Panc1 (cell line): ENCODE results near the gene PHC3. TPM values are rescaled to one million over a fixed set of nuclear protein-coding genes. Genes with fewer than 3 reads are reported as not detected.

Experiments
- ATAC-seq: fragments of 200-7000 bp; cut with Tn5 transposase; 2 replicates; pipeline ENCODE4 v1.9.1; 2020; ENCODE audit warnings: mild to moderate bottlenecking, moderate library complexity
- BruUV-seq: library from RNA; stranded (reverse); fragments of 400-500 nt; replicated peaks from 2 replicates; lab custom pipeline; 2021; lab: Mats Ljungman, UMichigan
- CTCF ChIA-PET: fragments of 300-600 bp; sonication (Branson Sonifier 250); formaldehyde crosslinking; loops from one replicate; lab custom pipeline; 2022; ENCODE audit warnings: antibody characterized with exemption; lab: Charles Lee
- POLR2A ChIA-PET: fragments of 300-600 bp; sonication (Branson Sonifier 250); formaldehyde crosslinking; loops from one replicate; lab custom pipeline; 2022; ENCODE audit warnings: antibody characterized with exemption; lab: Charles Lee
- DNase-seq: peaks from one replicate; pipeline ENCODE4 v3.0.0-alpha.2; 2010; ENCODE audit warnings: low read depth, low spot score
- H3K27ac ChIP-seq: 2 replicates; pipeline ENCODE4 v1.5.1; 2011; ENCODE audit warnings: mild to moderate bottlenecking, low read length, inconsistent platforms
- H3K27me3 ChIP-seq: fragments of 200-500 bp; sonication (Bioruptor generic); 2 replicates; pipeline ENCODE4 v1.6.0; 2014; ENCODE audit warnings: low read length, inconsistent platforms; ENCODE audit not compliant: control insufficient read depth, insufficient read depth
- H3K36me3 ChIP-seq: fragments of 200-500 bp; sonication (Bioruptor generic); 2 replicates; pipeline ENCODE4 v1.5.1; 2014; ENCODE audit warnings: inconsistent platforms, mild to moderate bottlenecking, low read length, moderate library complexity; ENCODE audit not compliant: control insufficient read depth, insufficient read depth
- H3K4me1 ChIP-seq: 2 replicates; pipeline ENCODE4 v1.5.1; 2011; ENCODE audit warnings: inconsistent platforms, mild to moderate bottlenecking, low read length, moderate library complexity; ENCODE audit not compliant: control insufficient read depth, insufficient read depth
- H3K4me3 ChIP-seq, 2 experiments: 2 replicates each; pipeline ENCODE4 v1.5.1; 2011 to 2012; ENCODE audit warnings: low read depth in 2 of 2, low read length in 2 of 2, mild to moderate bottlenecking in 2 of 2, inconsistent platforms in 1 of 2, moderate library complexity in 1 of 2
- H3K9me3 ChIP-seq: fragments of 200-500 bp; sonication (Bioruptor generic); 2 replicates; pipeline ENCODE4 v1.5.1; 2014; ENCODE audit warnings: low read depth, mild to moderate bottlenecking, inconsistent platforms, low read length, moderate library complexity; ENCODE audit not compliant: control insufficient read depth, insufficient read depth
- CTCF ChIP-seq: fragments of 450-650 bp; IDR thresholded peaks from 2 replicates; pipeline ENCODE4 v1.5.1; 2017; ENCODE audit warnings: mild to moderate bottlenecking
- POLR2AphosphoS5 ChIP-seq: IDR thresholded peaks from 2 replicates; pipeline ENCODE4 v1.6.1; 2012; ENCODE audit warnings: mild to moderate bottlenecking, low read depth, low read length, moderate library complexity
- REST ChIP-seq, 2 experiments: IDR thresholded peaks; 2 replicates each; pipeline ENCODE4 v1.6.1; 2011 to 2012; ENCODE audit warnings: low read depth in 2 of 2, control low read depth in 1 of 2, low read length in 1 of 2, mild to moderate bottlenecking in 1 of 2, moderate library complexity in 1 of 2; ENCODE audit not compliant: insufficient read depth in 1 of 2
- SIN3A ChIP-seq: IDR thresholded peaks from 2 replicates; pipeline ENCODE4 v1.6.1; 2012; ENCODE audit warnings: low read depth, mild to moderate bottlenecking, low read length, moderate library complexity, borderline replicate concordance; ENCODE audit not compliant: insufficient read depth
- TCF7L2 ChIP-seq: IDR thresholded peaks from 2 replicates; pipeline ENCODE4 v1.6.1; 2011; ENCODE audit warnings: mild to moderate bottlenecking, low read depth, low read length, inconsistent platforms
- in situ Hi-C: cut with HindIII; loops from 2 replicates; pipeline ENCODE4 v1.10.0; 2016; ENCODE audit warnings: low sequenced_read_pairs, low pct_unique_long_range_greater_than_20kb
- intact Hi-C: fragments of 100-400 bp; cut with micrococcal nuclease; formaldehyde crosslinking; loops from one replicate; pipeline ENCODE4 v1.10.0; 2022; ENCODE audit not compliant: unreplicated experiment
- total RNA-seq: library from RNA; stranded (reverse); gene quantifications from one replicate; pipeline ENCODE4 v1.2.1, GENCODE V29; 2021; ENCODE audit not compliant: unreplicated experiment

PHC3 gene
- total RNA-seq, 1 experiment from 2014 or later = 53.8 TPM

- no peak for ATAC-seq
- no peak for DNase-seq
- ChIA-PET POLR2A (no interaction called here), CTCF (no interaction called here)
- Histone ChIP-seq H3K9me3 (no peaks in the 10 kb centered on the region), H3K4me1 (peaks cover 8% of the 10 kb centered on the region; the same call in 1 of the 2 replicates), H3K27me3 (no peaks in the 10 kb centered on the region), H3K27ac (no peak overlapping the region), H3K4me3 (no peak overlapping the region), H3K36me3 (peaks cover 2% of the 10 kb centered on the region; the same call in 1 of the 2 replicates)
- in situ Hi-C loops = no loop called here
- no TSS peak for BruUV-seq
- intact Hi-C loops = no loop called here
- TF ChIP-seq CTCF (no peak), TCF7L2 (no peak), POLR2AphosphoS5 (no peak), REST (IDR thresholded peaks at IDR 0.05; ENCODE audit: insufficient read depth in 1 of 2, low read depth in 2 of 2, low read length in 1 of 2) (no peak), SIN3A (no peak)
These were observed 19.5 kb downstream of the PHC3 start for GRCh38 chr3:170162052-170162451.

- POLR2A ChIA-PET = no interaction called here
- no peak for ATAC-seq
- no TSS peak for BruUV-seq
- in situ Hi-C loops (no loop called here), intact Hi-C loops (no loop called here)
- H3K9me3 ChIP-seq = no peaks in the 10 kb centered on the region
- no peaks in the 10 kb centered on the region for H3K27me3 ChIP-seq
- H3K4me1 ChIP-seq = peaks cover 6% of the 10 kb centered on the region; the same call in 1 of the 2 replicates
- H3K4me3 ChIP-seq = no peak overlapping the region
- CTCF ChIA-PET = no interaction called here
- H3K27ac ChIP-seq = no peak overlapping the region
- TF ChIP-seq SIN3A = no peak
- no peak for TF ChIP-seq TCF7L2
- TF ChIP-seq CTCF = no peak
- no peak for TF ChIP-seq REST (IDR thresholded peaks at IDR 0.05; ENCODE audit: insufficient read depth in 1 of 2, low read depth in 2 of 2, low read length in 1 of 2)
- no peak for TF ChIP-seq POLR2AphosphoS5
- H3K36me3 ChIP-seq = peaks cover 2% of the 10 kb centered on the region; the same call in 1 of the 2 replicates
- DNase-seq = no peak
These were observed 21.6 kb downstream of the PHC3 start for GRCh38 chr3:170159933-170160332.
